Caco-2 (cell line): ENCODE results near the gene CA12. TPM values are rescaled to one million over a fixed set of nuclear protein-coding genes. Genes with fewer than 3 reads are reported as not detected.

Experiments used
- BruUV-seq: library from RNA; stranded (reverse); fragments of 400-500 nt; replicated peaks from 2 replicates; lab custom pipeline; 2021; lab: Mats Ljungman, UMichigan
- CTCF ChIA-PET: fragments of 300-600 bp; sonication (Branson Sonifier 250); formaldehyde crosslinking; loops from one replicate; lab custom pipeline; 2022; ENCODE audit warnings: antibody characterized with exemption; lab: Charles Lee
- POLR2A ChIA-PET: fragments of 300-600 bp; sonication (Branson Sonifier 250); formaldehyde crosslinking; loops from one replicate; lab custom pipeline; 2022; ENCODE audit warnings: antibody characterized with exemption; lab: Charles Lee
- DNase-seq, 2 experiments: peaks; one replicate each; pipeline versions ENCODE4 v3.0.0 to v3.0.0-alpha.2; 2020 to 2022
- H3K27me3 ChIP-seq: replicated peaks from 2 replicates; pipeline ENCODE4 v1.6.0; 2011; ENCODE audit warnings: low read length; ENCODE audit not compliant: control insufficient read depth, insufficient read depth
- H3K36me3 ChIP-seq: 2 replicates; pipeline ENCODE4 v1.5.1; 2011; ENCODE audit warnings: low read length; ENCODE audit not compliant: control insufficient read depth, insufficient read depth
- H3K4me1 ChIP-seq: fragments of 250-450 bp; sonication (Bioruptor Pico); 2 replicates; pipeline ENCODE4 v1.5.1; 2020; ENCODE audit warnings: mild to moderate bottlenecking
- H3K4me3 ChIP-seq: 2 replicates; pipeline ENCODE4 v1.5.1; 2011; ENCODE audit warnings: low read depth, mild to moderate bottlenecking, control low read depth, low read length
- H3K9me3 ChIP-seq: fragments of 250-450 bp; sonication (Bioruptor Pico); 2 replicates; pipeline ENCODE4 v1.5.1; 2020; ENCODE audit warnings: mild to moderate bottlenecking, moderate library complexity
- H3K27ac Mint-ChIP-seq: one replicate; pipeline ENCODE4 v1.8.0; 2022; ENCODE audit warnings: mixed read lengths; ENCODE audit not compliant: unreplicated experiment
- H3K27me3 Mint-ChIP-seq: one replicate; pipeline ENCODE4 v1.8.0; 2022; ENCODE audit warnings: mixed read lengths; ENCODE audit not compliant: insufficient read depth, unreplicated experiment
- H3K36me3 Mint-ChIP-seq: one replicate; pipeline ENCODE4 v1.8.0; 2022; ENCODE audit warnings: mild to moderate bottlenecking, mixed read lengths; ENCODE audit not compliant: insufficient read depth, unreplicated experiment
- H3K4me1 Mint-ChIP-seq: one replicate; pipeline ENCODE4 v1.8.0; 2022; ENCODE audit warnings: low read depth, mixed read lengths; ENCODE audit not compliant: unreplicated experiment
- H3K4me3 Mint-ChIP-seq: one replicate; pipeline ENCODE4 v1.8.0; 2022; ENCODE audit warnings: mild to moderate bottlenecking, moderate library complexity, mixed read lengths; ENCODE audit not compliant: unreplicated experiment
- H3K9me3 Mint-ChIP-seq: one replicate; pipeline ENCODE4 v1.8.0; 2022; ENCODE audit warnings: mixed read lengths; ENCODE audit not compliant: unreplicated experiment
- intact Hi-C: fragments of 100-400 bp; cut with micrococcal nuclease; formaldehyde crosslinking; loops from one replicate; pipeline ENCODE4 v1.10.0; 2022; ENCODE audit not compliant: unreplicated experiment
- total RNA-seq: library from RNA; stranded (reverse); gene quantifications from 2 replicates; pipeline ENCODE4 v1.2.3, GENCODE V29; 2022
- TF ChIP-seq, protein P1 (sequence below), 2 experiments: fragments of 200-600 bp in 1 of 2; IDR thresholded peaks; 1 replicate in 1 of 2; 2 replicates in 1 of 2; pipeline versions ENCODE4 v1.5.1 to v1.8.0; 2011 to 2022; ENCODE audit warnings: antibody characterized with exemption in 1 of 2, control low read depth in 1 of 2, inconsistent platforms in 1 of 2, low read depth in 1 of 2, low read length in 1 of 2, mild to moderate bottlenecking in 1 of 2, moderate library complexity in 1 of 2; ENCODE audit not compliant: insufficient read depth in 1 of 2, severe bottlenecking in 1 of 2, unreplicated experiment in 1 of 2

CA12 gene
- total RNA-seq, 1 experiment from 2014 or later: 1.0 TPM

GRCh38 chr15:63277038-63277892 lies 104.4 kb downstream of the CA12 start, which contains the start of gene APH1B:
Gene APH1B (plus strand): TSS chr15:63277605. CDS start chr15:63277624, 19 bp downstream.
- Histone ChIP-seq H3K36me3 (no peaks in the 10 kb centered on the region), H3K27me3 (no peaks in the 10 kb centered on the region), H3K4me1 (no peaks in the 10 kb centered on the region), H3K4me3 (peak within 1 kb of the TSS; percentile 76), H3K9me3 (0 out of 2 replicates have a peak, but pooled peaks cover 7% of the 10 kb centered on the region)
- Mint-ChIP-seq H3K27ac (peak within 1 kb of the TSS; percentile 42), H3K36me3 (peaks cover 6% of the 10 kb centered on the region), H3K9me3 (no peaks in the 10 kb centered on the region), H3K27me3 (no peaks in the 10 kb centered on the region), H3K4me1 (peaks cover 19% of the 10 kb centered on the region), H3K4me3 (peak within 1 kb of the TSS; percentile 81)
- TF ChIP-seq, protein P1, sequence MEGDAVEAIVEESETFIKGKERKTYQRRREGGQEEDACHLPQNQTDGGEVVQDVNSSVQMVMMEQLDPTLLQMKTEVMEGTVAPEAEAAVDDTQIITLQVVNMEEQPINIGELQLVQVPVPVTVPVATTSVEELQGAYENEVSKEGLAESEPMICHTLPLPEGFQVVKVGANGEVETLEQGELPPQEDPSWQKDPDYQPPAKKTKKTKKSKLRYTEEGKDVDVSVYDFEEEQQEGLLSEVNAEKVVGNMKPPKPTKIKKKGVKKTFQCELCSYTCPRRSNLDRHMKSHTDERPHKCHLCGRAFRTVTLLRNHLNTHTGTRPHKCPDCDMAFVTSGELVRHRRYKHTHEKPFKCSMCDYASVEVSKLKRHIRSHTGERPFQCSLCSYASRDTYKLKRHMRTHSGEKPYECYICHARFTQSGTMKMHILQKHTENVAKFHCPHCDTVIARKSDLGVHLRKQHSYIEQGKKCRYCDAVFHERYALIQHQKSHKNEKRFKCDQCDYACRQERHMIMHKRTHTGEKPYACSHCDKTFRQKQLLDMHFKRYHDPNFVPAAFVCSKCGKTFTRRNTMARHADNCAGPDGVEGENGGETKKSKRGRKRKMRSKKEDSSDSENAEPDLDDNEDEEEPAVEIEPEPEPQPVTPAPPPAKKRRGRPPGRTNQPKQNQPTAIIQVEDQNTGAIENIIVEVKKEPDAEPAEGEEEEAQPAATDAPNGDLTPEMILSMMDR (IDR thresholded peaks at IDR 0.05; ENCODE audit: insufficient read depth in 1 of 2, low read depth in 1 of 2, low read length in 1 of 2, severe bottlenecking in 1 of 2, unreplicated experiment in 1 of 2): no peak
- POLR2A ChIA-PET: interaction anchor here (0.6 to 1.1 kb wide), 6 partner anchors 13 to 259 kb away, joined by 4 to 5 read pairs (median 4); partner anchors contain the start of gene RPS27L
- DNase-seq: peak; percentile 86 to 88
- intact Hi-C loops: loop anchor here (1.0 to 2.0 kb wide), 2 partner anchors 88 to 118 kb away; partner anchors contain the start of gene RAB8B
- CTCF ChIA-PET: interaction anchor here (0.6 to 1.3 kb wide), 2 partner anchors 188 to 230 kb away, joined by 3 to 4 read pairs; no protein-coding TSS in a partner anchor
- BruUV-seq: no TSS peak

DNA sequence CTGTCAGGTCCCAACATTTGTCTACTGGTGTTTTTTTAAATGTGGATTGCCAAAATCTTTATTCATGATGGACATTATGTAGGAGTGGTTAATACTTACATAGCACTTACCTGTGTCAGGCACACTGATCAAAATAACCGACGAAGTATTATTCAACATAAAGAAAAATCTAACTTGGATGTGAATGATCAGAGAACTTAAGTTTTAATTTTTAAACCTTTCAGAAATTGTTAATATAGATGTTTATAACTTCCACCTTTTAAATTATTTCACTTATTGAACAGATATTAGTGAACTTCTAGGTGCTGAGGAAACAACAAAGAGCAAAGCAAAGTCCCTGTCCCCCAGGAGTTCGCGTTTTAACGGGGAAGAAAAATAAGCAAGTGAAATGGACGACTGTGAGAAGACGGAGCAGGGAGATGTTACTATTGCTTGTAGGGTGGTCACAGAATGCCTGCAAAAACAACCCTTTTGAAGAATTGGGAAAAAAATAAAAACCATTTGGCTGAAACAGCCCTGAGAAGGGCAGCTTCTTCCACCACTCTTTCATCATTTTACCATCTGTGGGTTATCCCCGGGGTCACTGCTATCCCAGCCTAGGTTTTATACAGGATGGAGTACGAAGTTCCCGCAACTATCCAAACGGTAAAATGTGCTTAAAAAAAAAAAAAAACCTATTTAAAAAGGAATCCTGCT lies 105.2 kb downstream of the CA12 start:
- H3K4me3 Mint-ChIP-seq: peak overlapping the region; percentile 81
- peaks cover 19% of the 10 kb centered on the region for H3K4me1 Mint-ChIP-seq
- H3K9me3 ChIP-seq: 0 out of 2 replicates have a peak, but pooled peaks cover 7% of the 10 kb centered on the region
- H3K4me1 ChIP-seq: no peaks in the 10 kb centered on the region
- H3K36me3 ChIP-seq: no peaks in the 10 kb centered on the region
- POLR2A ChIA-PET: interaction anchor here (0.5 to 1.1 kb wide), 5 partner anchors 12 to 260 kb away, joined by 4 to 5 read pairs (median 4); no protein-coding TSS in a partner anchor
- CTCF ChIA-PET: interaction anchor here (1.3 kb wide), 1 partner anchor 229 kb away, joined by 4 read pairs; no protein-coding TSS in a partner anchor
- peaks cover 6% of the 10 kb centered on the region for H3K36me3 Mint-ChIP-seq
- no peaks in the 10 kb centered on the region for H3K9me3 Mint-ChIP-seq
- peak overlapping the region; percentile 76 for H3K4me3 ChIP-seq
- TF ChIP-seq, protein P1 (IDR thresholded peaks at IDR 0.05; ENCODE audit: insufficient read depth in 1 of 2, low read depth in 1 of 2, low read length in 1 of 2, severe bottlenecking in 1 of 2, unreplicated experiment in 1 of 2): no peak
- intact Hi-C loops: loop anchor here (1.0 to 2.0 kb wide), 2 partner anchors 87 to 118 kb away; partner anchors contain the start of gene RAB8B
- BruUV-seq: TSS peak; percentile 94
- no peaks in the 10 kb centered on the region for H3K27me3 ChIP-seq
- no peak for DNase-seq
- peak overlapping the region; percentile 31 for H3K27ac Mint-ChIP-seq
- no peaks in the 10 kb centered on the region for H3K27me3 Mint-ChIP-seq

DNA sequence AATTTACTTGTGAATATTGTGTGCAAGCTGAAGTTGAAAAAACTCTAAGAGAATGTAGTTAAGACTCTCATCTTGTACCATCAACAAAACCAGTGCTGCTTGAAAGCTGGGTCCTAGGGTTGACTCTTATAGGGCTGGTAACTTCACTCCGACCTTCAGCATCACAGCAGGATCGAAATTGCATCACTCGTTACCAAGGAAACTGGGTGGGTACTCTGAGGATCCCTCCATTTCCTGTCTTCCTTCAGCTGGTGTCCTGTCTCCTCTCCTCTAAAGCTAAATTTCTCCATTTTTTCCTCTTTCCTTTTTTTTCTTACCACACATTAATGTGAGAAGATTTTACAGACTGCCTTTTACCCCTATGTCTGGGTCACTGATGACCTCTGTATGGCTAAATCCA lies 107.2 kb downstream of the CA12 start:
- CTCF ChIA-PET: no interaction called here
- DNase-seq: no peak

More for the DNA sequence above, 107.2 kb downstream of the CA12 start:
- H3K27me3 Mint-ChIP-seq: no peaks in the 10 kb centered on the region
- peaks cover 19% of the 10 kb centered on the region for H3K4me1 Mint-ChIP-seq
- no TSS peak for BruUV-seq
- Histone ChIP-seq H3K36me3 (no peaks in the 10 kb centered on the region), H3K27me3 (no peaks in the 10 kb centered on the region), H3K9me3 (0 out of 2 replicates have a peak, but pooled peaks cover 7% of the 10 kb centered on the region), H3K4me1 (no peaks in the 10 kb centered on the region), H3K4me3 (no peak overlapping the region)
- no peak overlapping the region for H3K4me3 Mint-ChIP-seq
- intact Hi-C loops: no loop called here
- H3K9me3 Mint-ChIP-seq: no peaks in the 10 kb centered on the region
- H3K36me3 Mint-ChIP-seq: peaks cover 6% of the 10 kb centered on the region
- TF ChIP-seq, protein P1 (IDR thresholded peaks at IDR 0.05; ENCODE audit: insufficient read depth in 1 of 2, low read depth in 1 of 2, low read length in 1 of 2, severe bottlenecking in 1 of 2, unreplicated experiment in 1 of 2): no peak
- peak overlapping the region; percentile 43 for H3K27ac Mint-ChIP-seq
- POLR2A ChIA-PET: no interaction called here
